Heart left ventricle (tissue), 16 donors: Measurements from ENCODE around the gene PALD1. TPM values are rescaled to one million over a fixed set of nuclear protein-coding genes. Genes with fewer than 3 reads are reported as not detected.

Experiments
- ATAC-seq, 4 donors: fragments of 200-7000 bp; cut with Tn5 transposase; one replicate each; pipeline ENCODE4 v1.9.1; 2020 to 2022; ENCODE audit warnings: moderate library complexity in 4 of 4, mild to moderate bottlenecking in 3 of 4, moderate number of reproducible peaks in 1 of 4
- DNase-seq, 5 donors: peaks; one replicate each; pipeline ENCODE4 v3.0.0-alpha.2; 2020
- H3K27ac ChIP-seq, 12 donors: fragments of 200-600 bp; sonication (generic) in 4 of 12; one replicate each; pipeline versions ENCODE4 v1.5.0 to v1.8.0; 2016 to 2022; ENCODE audit warnings: mild to moderate bottlenecking in 2 of 12
- H3K27me3 ChIP-seq, 9 donors: fragments of 200-600 bp; sonication (generic) in 2 of 9; one replicate each; pipeline versions ENCODE4 v1.5.1 to v1.8.0; 2016 to 2022; ENCODE audit warnings: mild to moderate bottlenecking in 3 of 9
- H3K36me3 ChIP-seq, 9 donors: fragments of 200-600 bp; sonication (generic) in 2 of 9; one replicate each; pipeline versions ENCODE4 v1.5.0 to v1.8.0; 2018 to 2022; ENCODE audit warnings: mild to moderate bottlenecking in 2 of 9
- H3K4me1 ChIP-seq, 12 donors: fragments of 200-600 bp; sonication (generic) in 4 of 12; one replicate each; pipeline versions ENCODE4 v1.5.0 to v1.8.0; 2016 to 2022; ENCODE audit warnings: mild to moderate bottlenecking in 3 of 12
- H3K4me3 ChIP-seq, 12 donors: fragments of 200-600 bp; sonication (generic) in 4 of 12; one replicate each; pipeline versions ENCODE4 v1.5.0 to v1.8.0; 2017 to 2022; ENCODE audit warnings: mild to moderate bottlenecking in 9 of 12, moderate library complexity in 4 of 12
- H3K9me3 ChIP-seq, 12 donors: fragments of 200-600 bp; sonication (generic) in 4 of 12; one replicate each; pipeline versions ENCODE4 v1.5.0 to v1.8.0; 2016 to 2022; ENCODE audit warnings: mild to moderate bottlenecking in 1 of 12
- POLR2A ChIP-seq, 2 donors: fragments of 450-650 bp; IDR thresholded peaks; one replicate each; pipeline ENCODE4 v1.6.1; 2017; ENCODE audit warnings: antibody characterized with exemption in 2 of 2, mild to moderate bottlenecking in 2 of 2, moderate library complexity in 2 of 2
- WGBS, 4 donors: extraction: QIAGEN DNeasy Blood & Tissue Kit in 2 of 4; methylation state at CpG; one replicate each; pipeline versions ENCODE4 v1.1.5 to v1.1.7; 2013 to 2018; 5-methylcytosine and 5-hydroxymethylcytosine counted together
- intact Hi-C, 10 donors: fragments of 100-400 bp; cut with DNase I; formaldehyde crosslinking; loops; one replicate each; pipeline versions ENCODE4 v1.11.1 to v1.14.2; 2022
- polyA plus RNA-seq, 2 donors: library from polyadenylated mRNA; stranded (reverse); fragments of 200-250 nt; gene quantifications; one replicate each; pipeline ENCODE4 v1.2.3, GENCODE V29; 2013
- total RNA-seq, 9 donors: library from RNA; depleted of rRNA in 2 of 9; stranded (reverse); fragments of >200 nt in 2 of 9; fragmentation: NEBNext Ultra II Directional in 3 of 9; extraction: Animal tissue kit (Norgen Biotek cat#: 25700) in 3 of 9; gene quantifications; one replicate each; pipeline versions ENCODE4 v1.1.0 to v1.2.4, GENCODE V29; 2016 to 2023
- TF ChIP-seq, protein P1 (sequence below), 12 donors: fragments of 200-600 bp; sonication (generic) in 4 of 12; IDR thresholded peaks; one replicate each; pipeline versions ENCODE4 v1.5.0 to v1.8.0; 2018 to 2022; ENCODE audit warnings: antibody characterized with exemption in 12 of 12, mild to moderate bottlenecking in 5 of 12
- donor health status: ischemic (EF 13 %, LVEDD 7.1; RV severe dilation, severe dysfunction).
- donor health status: healthy with polysubstance abuse.
- donor health status: DM: no; HTN: yes; CAD: no.
- donor health status: DM: no; HTN: no; CAD: no.
- donor health status: ischemic (EF 25% LVEDD 6.9; RV normal size, moderate dysfunction).
- donor health status: ischemic (EF 25% LVEDD 5.7; RV mildly dilated, moderate dysfunction).
- donor health status: healthy.
- donor health status: DM: yes; HTN: yes; CAD: no.
- donor health status: ischemic (EF 35%, LVEDD 5.7; RV mildly dilated, moderate dysfunction).
- donor health status: nonischemic (EF 11% LVEDD 7.7; RV severe dilation, severe dysfunction).
- donor health status: DM: yes; HTN: yes; CAD: no.
- donor health status: PGD.
- donor health status: ischemic (EF 29% LVEDD 5.4; RV normal size, mild dysfunction).
- donor health status: nonischemic (EF 23%, LVEDD 6.1; RV moderate dilation, normal function).

PALD1 gene
- total and polyA plus RNA-seq, 11 donors: 2.7 to 12.3 (median 5.5) TPM

DNA sequence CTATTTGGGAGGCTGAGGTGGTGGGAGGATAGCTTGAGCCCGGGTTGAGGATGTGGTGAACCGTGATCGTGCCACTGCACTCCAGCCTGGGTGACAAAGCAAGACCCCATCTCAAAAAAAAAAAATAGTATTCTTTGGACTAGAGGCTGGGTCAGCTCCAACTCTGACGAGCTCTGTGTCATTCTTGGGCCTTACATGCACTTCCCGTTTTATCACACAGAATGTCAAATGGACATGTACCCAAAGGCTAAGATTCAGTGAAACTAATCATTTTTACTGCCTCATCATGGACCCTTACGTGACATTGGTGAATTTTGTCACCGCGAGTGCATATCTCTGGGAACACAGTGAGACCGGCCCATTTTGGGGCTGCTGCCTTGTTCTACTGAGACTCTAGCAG, 27.3 kb downstream of the PALD1 start:
- H3K27me3 ChIP-seq: no peaks in the 10 kb centered on the region
- no peak for DNase-seq

DNA sequence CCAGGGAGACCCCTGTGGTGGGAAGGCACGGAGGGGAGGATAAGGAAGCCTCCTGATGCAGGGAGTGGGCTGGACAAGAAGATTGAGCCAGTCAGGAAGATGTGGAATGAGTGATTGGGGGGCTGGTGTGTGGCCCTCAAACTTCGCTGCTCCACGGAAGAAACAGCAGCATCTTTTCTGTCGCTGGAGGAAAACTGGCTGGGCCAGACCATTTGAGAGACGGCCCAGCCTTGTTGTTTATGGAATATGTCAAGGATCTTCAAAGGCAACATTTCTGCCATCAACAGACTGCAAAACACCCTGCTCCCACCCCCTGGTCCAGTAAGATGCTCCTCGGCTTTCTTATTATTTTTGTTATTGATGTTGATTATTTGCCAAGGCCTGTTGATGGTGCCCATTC, 29.4 kb downstream of the PALD1 start:
- WGBS, 4 donors: 72 to 89% (median 83%) methylated on average over 6 of the region's 6 CpGs
- intact Hi-C loops: no loop called here
- ATAC-seq (no peak), DNase-seq (no peak)
- Histone ChIP-seq H3K27me3 (no peaks in the 10 kb centered on the region), H3K36me3 (no peaks in the 10 kb centered on the region), H3K27ac (peak overlapping the region in 1 of 12 donors; percentile 22), H3K9me3 (no peaks in the 10 kb centered on the region), H3K4me3 (no peak overlapping the region), H3K4me1 (peaks cover 13 to 71% (median 48%) of the 10 kb centered on the region in 12 donors)
- TF ChIP-seq, protein P1, sequence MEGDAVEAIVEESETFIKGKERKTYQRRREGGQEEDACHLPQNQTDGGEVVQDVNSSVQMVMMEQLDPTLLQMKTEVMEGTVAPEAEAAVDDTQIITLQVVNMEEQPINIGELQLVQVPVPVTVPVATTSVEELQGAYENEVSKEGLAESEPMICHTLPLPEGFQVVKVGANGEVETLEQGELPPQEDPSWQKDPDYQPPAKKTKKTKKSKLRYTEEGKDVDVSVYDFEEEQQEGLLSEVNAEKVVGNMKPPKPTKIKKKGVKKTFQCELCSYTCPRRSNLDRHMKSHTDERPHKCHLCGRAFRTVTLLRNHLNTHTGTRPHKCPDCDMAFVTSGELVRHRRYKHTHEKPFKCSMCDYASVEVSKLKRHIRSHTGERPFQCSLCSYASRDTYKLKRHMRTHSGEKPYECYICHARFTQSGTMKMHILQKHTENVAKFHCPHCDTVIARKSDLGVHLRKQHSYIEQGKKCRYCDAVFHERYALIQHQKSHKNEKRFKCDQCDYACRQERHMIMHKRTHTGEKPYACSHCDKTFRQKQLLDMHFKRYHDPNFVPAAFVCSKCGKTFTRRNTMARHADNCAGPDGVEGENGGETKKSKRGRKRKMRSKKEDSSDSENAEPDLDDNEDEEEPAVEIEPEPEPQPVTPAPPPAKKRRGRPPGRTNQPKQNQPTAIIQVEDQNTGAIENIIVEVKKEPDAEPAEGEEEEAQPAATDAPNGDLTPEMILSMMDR (IDR thresholded peaks at IDR 0.05): no peak
- TF ChIP-seq POLR2A (IDR thresholded peaks at IDR 0.05): no peak

More for the DNA sequence above, 27.3 kb downstream of the PALD1 start:
- WGBS, 4 donors: 86 to 96% (median 87%) methylated on average over 9 of the region's 9 CpGs
- TF ChIP-seq, protein P1 (IDR thresholded peaks at IDR 0.05): no peak
- no peak for TF ChIP-seq POLR2A (IDR thresholded peaks at IDR 0.05)
- Histone ChIP-seq H3K27ac (no peak overlapping the region), H3K4me1 (peaks cover 5 to 62% (median 38%) of the 10 kb centered on the region in 12 donors), H3K4me3 (no peak overlapping the region), H3K36me3 (no peaks in the 10 kb centered on the region), H3K9me3 (no peaks in the 10 kb centered on the region)
- intact Hi-C loops: no loop called here
- no peak for ATAC-seq

DNA sequence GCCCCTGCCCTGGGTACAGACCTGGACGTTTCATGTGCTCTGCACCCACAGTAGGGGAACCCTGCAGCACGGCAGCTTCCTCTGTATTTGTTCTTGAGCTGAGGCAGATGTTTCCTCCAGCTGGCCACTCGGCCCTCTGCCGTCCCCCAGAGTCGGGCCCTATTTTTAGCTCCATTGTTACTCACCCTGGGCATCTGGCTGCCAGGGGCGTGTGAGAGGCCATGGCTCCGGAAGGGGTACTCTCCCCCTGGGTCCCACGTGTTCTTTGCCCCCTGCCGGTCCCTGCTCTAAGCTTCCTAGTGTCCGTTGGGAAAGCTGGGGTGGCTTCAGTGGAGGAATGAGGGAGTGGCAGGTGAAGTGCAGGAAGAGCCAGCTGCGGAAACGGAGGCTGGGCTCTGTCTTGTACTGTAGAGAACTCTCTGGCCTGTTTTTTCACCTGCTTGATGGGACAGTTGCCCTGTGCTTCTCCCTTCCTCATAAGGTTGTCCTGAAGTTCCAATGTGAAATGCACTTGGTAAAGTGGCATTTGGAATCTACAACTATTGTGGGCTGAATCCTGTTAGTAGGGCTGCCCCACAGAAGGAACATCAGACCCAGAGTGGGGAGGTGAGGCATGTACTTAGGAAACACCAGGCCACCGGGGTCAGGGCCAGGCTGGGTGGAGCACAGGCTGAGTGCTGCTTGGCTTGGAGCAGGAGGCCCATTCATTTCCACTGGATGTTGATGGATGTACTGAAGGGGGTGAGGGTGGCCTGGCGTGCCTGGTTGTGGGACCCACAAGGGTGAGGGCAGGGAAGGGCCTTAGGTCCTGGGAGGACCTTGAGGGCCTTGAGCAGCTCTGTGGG, 30.6 kb downstream of the PALD1 start:
- no peaks in the 10 kb centered on the region for H3K9me3 ChIP-seq
- peaks cover 14 to 72% (median 52%) of the 10 kb centered on the region in 12 donors for H3K4me1 ChIP-seq
- no peaks in the 10 kb centered on the region for H3K27me3 ChIP-seq
- peak overlapping the region in 2 of 12 donors; percentile 5 for H3K4me3 ChIP-seq
- TF ChIP-seq POLR2A (IDR thresholded peaks at IDR 0.05): no peak
- TF ChIP-seq, protein P1 (IDR thresholded peaks at IDR 0.05): peak in 2 of 12 donors; percentile 8 to 20
- peak overlapping the region in 11 of 12 donors; percentile 47 to 80 (median 70) for H3K27ac ChIP-seq
- 10 to 30% (median 17%) methylated on average over 8 to 14 of the region's 14 CpGs for WGBS, 4 donors
- no peaks in the 10 kb centered on the region for H3K36me3 ChIP-seq
- DNase-seq (peak; percentile 64 to 80 (median 74)), ATAC-seq (peak; percentile 81 to 86 (median 85))
- intact Hi-C loops: no loop called here

DNA sequence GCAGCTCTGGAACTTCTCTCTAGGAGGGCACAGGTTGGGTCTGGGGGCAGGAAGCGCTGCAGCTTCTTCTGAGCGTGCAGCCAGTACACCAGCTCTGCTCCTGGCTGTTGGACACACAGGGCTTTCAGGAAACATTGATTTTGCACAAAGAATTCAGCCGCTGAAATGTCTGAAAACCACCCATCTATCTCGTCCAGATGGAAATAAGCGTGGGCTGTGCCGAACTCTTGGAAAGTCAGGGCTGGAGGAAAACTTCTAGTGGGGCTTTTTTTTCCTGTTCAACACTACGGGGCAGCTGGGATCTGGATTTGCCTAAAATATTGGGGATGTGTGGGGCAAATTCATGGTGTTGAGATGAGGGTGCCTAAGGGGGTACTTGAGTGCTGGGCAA, 31.2 kb downstream of the PALD1 start:
- 54 to 67% (median 63%) methylated on average over 7 of the region's 7 CpGs for WGBS, 4 donors
- Histone ChIP-seq H3K36me3 (no peaks in the 10 kb centered on the region), H3K27me3 (no peaks in the 10 kb centered on the region), H3K4me3 (peak overlapping the region in 1 of 12 donors; percentile 5), H3K4me1 (peaks cover 16 to 72% (median 57%) of the 10 kb centered on the region in 12 donors), H3K9me3 (no peaks in the 10 kb centered on the region), H3K27ac (peak overlapping the region in 11 of 12 donors; percentile 47 to 80 (median 70))
- DNase-seq: no peak
- intact Hi-C loops: loop anchor here in 2 of 10 donors (5.0 kb wide), 1 partner anchor 32 kb away; the partner anchor contains the start of gene PALD1 (in 2 of the 2)
- no peak for TF ChIP-seq POLR2A (IDR thresholded peaks at IDR 0.05)
- TF ChIP-seq, protein P1 (IDR thresholded peaks at IDR 0.05): no peak
- peak in 1 of 4 donors; percentile 1 for ATAC-seq
